Uterus (tissue), 2 donors: ENCODE data around the gene NHS.

Experiments
- POLR2A ChIP-seq, 2 donors: fragments of 450-650 bp; IDR thresholded peaks; one replicate each; pipeline ENCODE4 v1.6.1; 2016; ENCODE audit warnings: antibody characterized with exemption in 2 of 2, mild to moderate bottlenecking in 1 of 2, moderate library complexity in 1 of 2
- TF ChIP-seq, protein P1 (sequence below), 4 experiments: fragments of 200-600 bp in 2 of 4; fragments of 450-650 bp in 2 of 4; sonication (generic) in 2 of 4; IDR thresholded peaks; one replicate each; pipeline ENCODE4 v1.5.1; 2016 to 2019; ENCODE audit warnings: antibody characterized with exemption in 4 of 4, mild to moderate bottlenecking in 2 of 4, moderate library complexity in 1 of 4

DNA sequence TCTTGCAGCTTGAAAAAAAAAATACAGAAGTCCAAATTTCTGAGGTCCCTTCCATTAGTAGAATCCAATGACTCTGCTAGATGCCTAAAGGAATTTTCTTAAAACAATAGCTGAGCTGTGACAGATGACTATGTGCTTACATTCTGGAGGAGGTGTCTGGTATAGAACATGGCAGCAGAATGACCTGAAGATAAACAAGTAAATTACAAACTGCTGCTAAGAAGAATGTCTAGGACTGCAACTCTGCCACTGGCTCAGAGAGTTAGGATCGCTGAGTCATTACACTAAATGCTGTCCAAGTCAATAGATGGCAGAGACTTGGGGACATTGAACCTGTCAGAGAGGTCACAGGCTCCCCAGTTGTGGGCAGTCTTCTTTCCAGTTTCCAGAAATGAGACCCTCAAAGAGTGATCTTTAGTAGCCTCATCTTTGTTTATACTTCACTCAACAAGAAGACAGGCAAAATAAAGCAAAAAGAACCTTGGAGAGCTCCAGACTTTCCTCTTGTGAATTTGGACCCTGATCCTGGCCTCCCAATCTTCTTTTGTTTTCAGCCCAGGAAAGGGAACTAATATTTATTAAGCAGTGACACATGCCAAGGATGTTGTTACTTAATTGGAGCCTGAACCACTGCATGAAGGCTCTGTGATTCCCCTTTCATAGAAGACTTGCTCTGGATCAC, 305.9 kb downstream of the NHS start:
- TF ChIP-seq POLR2A (IDR thresholded peaks at IDR 0.05) = no peak
- TF ChIP-seq, protein P1, sequence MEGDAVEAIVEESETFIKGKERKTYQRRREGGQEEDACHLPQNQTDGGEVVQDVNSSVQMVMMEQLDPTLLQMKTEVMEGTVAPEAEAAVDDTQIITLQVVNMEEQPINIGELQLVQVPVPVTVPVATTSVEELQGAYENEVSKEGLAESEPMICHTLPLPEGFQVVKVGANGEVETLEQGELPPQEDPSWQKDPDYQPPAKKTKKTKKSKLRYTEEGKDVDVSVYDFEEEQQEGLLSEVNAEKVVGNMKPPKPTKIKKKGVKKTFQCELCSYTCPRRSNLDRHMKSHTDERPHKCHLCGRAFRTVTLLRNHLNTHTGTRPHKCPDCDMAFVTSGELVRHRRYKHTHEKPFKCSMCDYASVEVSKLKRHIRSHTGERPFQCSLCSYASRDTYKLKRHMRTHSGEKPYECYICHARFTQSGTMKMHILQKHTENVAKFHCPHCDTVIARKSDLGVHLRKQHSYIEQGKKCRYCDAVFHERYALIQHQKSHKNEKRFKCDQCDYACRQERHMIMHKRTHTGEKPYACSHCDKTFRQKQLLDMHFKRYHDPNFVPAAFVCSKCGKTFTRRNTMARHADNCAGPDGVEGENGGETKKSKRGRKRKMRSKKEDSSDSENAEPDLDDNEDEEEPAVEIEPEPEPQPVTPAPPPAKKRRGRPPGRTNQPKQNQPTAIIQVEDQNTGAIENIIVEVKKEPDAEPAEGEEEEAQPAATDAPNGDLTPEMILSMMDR (IDR thresholded peaks at IDR 0.05) = no peak
